HepG2 (cell line): ENCODE data around the gene SERTAD2. TPM values are rescaled to one million over a fixed set of nuclear protein-coding genes. Genes with fewer than 3 reads are reported as not detected.
A peak's percentile ranks its signal among the peaks of the same experiment; 100 is the strongest.

ENCODE experiments used
- HMGA1 ChIP-seq: sonication (generic); formaldehyde crosslinking; conservative IDR thresholded peaks from 2 replicates; pipeline ENCODE4 v1.4.0; 2020; ENCODE audit warnings: missing genetic modification reagents
- HOXA3 ChIP-seq: sonication (generic); formaldehyde crosslinking; IDR thresholded peaks from 2 replicates; pipeline ENCODE4 v1.5.0; 2020; ENCODE audit warnings: missing genetic modification reagents
- NCOA1 ChIP-seq: sonication (generic); formaldehyde crosslinking; IDR thresholded peaks from 2 replicates; pipeline ENCODE4 v1.9.0; 2021; ENCODE audit warnings: missing genetic modification reagents
- ONECUT2 ChIP-seq: sonication (generic); formaldehyde crosslinking; IDR thresholded peaks from 2 replicates; pipeline ENCODE4 v1.4.0; 2020; ENCODE audit warnings: missing genetic modification reagents
- TAF15 ChIP-seq: fragments of 200-400 bp; formaldehyde crosslinking; IDR thresholded peaks from one replicate; pipeline ENCODE4 v1.6.1; 2018; ENCODE audit warnings: mild to moderate bottlenecking, low read depth, low read length; ENCODE audit not compliant: poor library complexity, severe bottlenecking
- U2AF1 ChIP-seq: fragments of 200-400 bp; formaldehyde crosslinking; optimal IDR thresholded peaks from 2 replicates; pipeline ENCODE3; 2017; ENCODE audit warnings: mild to moderate bottlenecking, low read depth, low read length
- ZNF326 ChIP-seq: sonication (generic); formaldehyde crosslinking; IDR thresholded peaks from 2 replicates; pipeline ENCODE4 v1.4.0; 2020; ENCODE audit warnings: missing genetic modification reagents, borderline replicate concordance
- ZNF558 ChIP-seq: sonication (generic); formaldehyde crosslinking; IDR thresholded peaks from 2 replicates; pipeline ENCODE4 v1.9.0; 2022; ENCODE audit warnings: mild to moderate bottlenecking, missing genetic modification reagents, borderline replicate concordance
- ZNF670 ChIP-seq: sonication (generic); formaldehyde crosslinking; IDR thresholded peaks from 2 replicates; pipeline ENCODE4 v1.8.0; 2022; ENCODE audit warnings: mild to moderate bottlenecking, missing genetic modification reagents, borderline replicate concordance
- ZSCAN21 ChIP-seq: sonication (generic); formaldehyde crosslinking; IDR thresholded peaks from 2 replicates; pipeline ENCODE4 v1.8.0; 2022; ENCODE audit warnings: mild to moderate bottlenecking, missing genetic modification reagents, moderate library complexity, borderline replicate concordance
- polyA plus RNA-seq, 8 experiments: library from polyadenylated mRNA; depleted of rRNA in 3 of 8; stranded (reverse) in 7 of 8; unstranded in 1 of 8; fragments of >200 nt; fragmentation: Illumina TruSeq in 4 of 8; extraction: Trizol in 4 of 8; gene quantifications; 2 replicates each; pipeline versions ENCODE4 v1.2.1 to v1.2.3, GENCODE V29; 2011 to 2016; ENCODE audit warnings: low read depth in 4 of 8, missing spikeins in 1 of 8, mixed read lengths in 1 of 8; ENCODE audit not compliant: insufficient read depth in 1 of 8
- total RNA-seq, 5 experiments: library from RNA; depleted of rRNA; stranded (reverse); fragments of >200 nt; fragmentation: Illumina TruSeq; extraction: Trizol; gene quantifications; 2 replicates each; pipeline ENCODE4 v1.2.3, GENCODE V29; 2016; ENCODE audit warnings: low read depth in 1 of 5
- TF ChIP-seq, protein P1 (sequence below): sonication (generic); formaldehyde crosslinking; IDR thresholded peaks from 2 replicates; pipeline ENCODE4 v1.4.0; 2020; ENCODE audit warnings: missing genetic modification reagents, borderline replicate concordance
- TF ChIP-seq, protein P2 (sequence below): sonication (generic); formaldehyde crosslinking; IDR thresholded peaks from 2 replicates; pipeline ENCODE4 v1.5.0; 2020; ENCODE audit warnings: mild to moderate bottlenecking, missing genetic modification reagents, moderate library complexity
- TF ChIP-seq, protein P3 (sequence below): fragments of 450-650 bp; IDR thresholded peaks from 2 replicates; pipeline ENCODE4 v1.6.1; 2017
- TF ChIP-seq, protein P4 (sequence below): sonication (generic); formaldehyde crosslinking; conservative IDR thresholded peaks from 2 replicates; pipeline ENCODE4 v1.8.1; 2023; ENCODE audit warnings: missing genetic modification reagents

SERTAD2 gene
- total and polyA plus RNA-seq, 2 of the 13 experiments (the other 11 are each of a cell fraction or from before 2014, with no cell fraction given), result 6.7 to 22.6 TPM

DNA sequence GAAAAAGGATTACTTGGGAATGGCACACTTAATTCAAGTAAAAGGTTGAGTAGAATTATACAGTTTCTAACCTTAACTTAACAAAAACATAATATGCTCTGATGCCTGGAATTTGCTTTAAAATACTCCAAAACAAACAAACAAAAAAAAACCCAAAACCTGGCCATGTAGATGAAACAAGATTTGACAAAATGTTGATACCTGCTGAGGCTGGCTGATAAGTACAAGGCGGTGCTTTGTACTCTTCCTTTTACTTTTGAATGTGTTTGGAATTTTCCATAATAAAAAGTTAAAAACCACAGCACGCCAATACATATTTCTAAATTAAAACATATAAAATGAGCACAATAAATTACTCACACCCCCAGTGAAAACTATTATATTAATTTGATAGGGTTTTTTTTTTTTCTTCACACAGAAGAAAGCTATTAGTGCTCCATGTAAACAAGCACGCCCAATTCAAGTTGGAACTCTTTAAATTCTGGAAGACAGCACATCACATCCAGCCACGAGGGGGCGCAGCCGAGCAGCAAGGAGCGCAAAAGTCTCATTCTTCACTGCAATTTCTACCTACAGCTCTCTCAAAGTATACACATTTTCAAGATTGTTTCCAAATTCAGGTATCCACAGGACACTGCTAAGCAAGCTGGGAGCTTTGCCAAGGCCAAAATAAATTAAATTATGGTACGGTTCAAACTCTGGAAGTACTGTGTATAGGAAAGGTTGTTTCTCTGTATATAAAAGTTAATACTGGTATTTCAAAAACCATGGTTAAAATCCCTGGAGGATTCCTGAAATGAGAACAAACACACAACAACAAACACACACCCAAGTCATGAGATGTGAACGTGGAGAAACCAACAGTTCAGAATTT lies 7.5 kb downstream of the SERTAD2 start (continued):
- TF ChIP-seq, protein P1, sequence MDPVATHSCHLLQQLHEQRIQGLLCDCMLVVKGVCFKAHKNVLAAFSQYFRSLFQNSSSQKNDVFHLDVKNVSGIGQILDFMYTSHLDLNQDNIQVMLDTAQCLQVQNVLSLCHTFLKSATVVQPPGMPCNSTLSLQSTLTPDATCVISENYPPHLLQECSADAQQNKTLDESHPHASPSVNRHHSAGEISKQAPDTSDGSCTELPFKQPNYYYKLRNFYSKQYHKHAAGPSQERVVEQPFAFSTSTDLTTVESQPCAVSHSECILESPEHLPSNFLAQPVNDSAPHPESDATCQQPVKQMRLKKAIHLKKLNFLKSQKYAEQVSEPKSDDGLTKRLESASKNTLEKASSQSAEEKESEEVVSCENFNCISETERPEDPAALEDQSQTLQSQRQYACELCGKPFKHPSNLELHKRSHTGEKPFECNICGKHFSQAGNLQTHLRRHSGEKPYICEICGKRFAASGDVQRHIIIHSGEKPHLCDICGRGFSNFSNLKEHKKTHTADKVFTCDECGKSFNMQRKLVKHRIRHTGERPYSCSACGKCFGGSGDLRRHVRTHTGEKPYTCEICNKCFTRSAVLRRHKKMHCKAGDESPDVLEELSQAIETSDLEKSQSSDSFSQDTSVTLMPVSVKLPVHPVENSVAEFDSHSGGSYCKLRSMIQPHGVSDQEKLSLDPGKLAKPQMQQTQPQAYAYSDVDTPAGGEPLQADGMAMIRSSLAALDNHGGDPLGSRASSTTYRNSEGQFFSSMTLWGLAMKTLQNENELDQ (CRISPR knock-in tag), result no peak
- TF ChIP-seq ONECUT2 (CRISPR knock-in tag) (no peak), HOXA3 (0 out of 2 replicates have a peak, but pooled peaks have one; percentile 26), ZNF326 (CRISPR knock-in tag) (no peak), TAF15 (no peak), ZNF558 (CRISPR knock-in tag) (no peak), ZNF670 (CRISPR knock-in tag) (no peak), U2AF1 (no peak), NCOA1 (no peak), ZSCAN21 (CRISPR knock-in tag) (no peak), HMGA1 (CRISPR knock-in tag) (no peak)
- TF ChIP-seq, protein P2, sequence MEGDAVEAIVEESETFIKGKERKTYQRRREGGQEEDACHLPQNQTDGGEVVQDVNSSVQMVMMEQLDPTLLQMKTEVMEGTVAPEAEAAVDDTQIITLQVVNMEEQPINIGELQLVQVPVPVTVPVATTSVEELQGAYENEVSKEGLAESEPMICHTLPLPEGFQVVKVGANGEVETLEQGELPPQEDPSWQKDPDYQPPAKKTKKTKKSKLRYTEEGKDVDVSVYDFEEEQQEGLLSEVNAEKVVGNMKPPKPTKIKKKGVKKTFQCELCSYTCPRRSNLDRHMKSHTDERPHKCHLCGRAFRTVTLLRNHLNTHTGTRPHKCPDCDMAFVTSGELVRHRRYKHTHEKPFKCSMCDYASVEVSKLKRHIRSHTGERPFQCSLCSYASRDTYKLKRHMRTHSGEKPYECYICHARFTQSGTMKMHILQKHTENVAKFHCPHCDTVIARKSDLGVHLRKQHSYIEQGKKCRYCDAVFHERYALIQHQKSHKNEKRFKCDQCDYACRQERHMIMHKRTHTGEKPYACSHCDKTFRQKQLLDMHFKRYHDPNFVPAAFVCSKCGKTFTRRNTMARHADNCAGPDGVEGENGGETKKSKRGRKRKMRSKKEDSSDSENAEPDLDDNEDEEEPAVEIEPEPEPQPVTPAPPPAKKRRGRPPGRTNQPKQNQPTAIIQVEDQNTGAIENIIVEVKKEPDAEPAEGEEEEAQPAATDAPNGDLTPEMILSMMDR (CRISPR knock-in tag), result peak; percentile 90
- TF ChIP-seq, protein P3, sequence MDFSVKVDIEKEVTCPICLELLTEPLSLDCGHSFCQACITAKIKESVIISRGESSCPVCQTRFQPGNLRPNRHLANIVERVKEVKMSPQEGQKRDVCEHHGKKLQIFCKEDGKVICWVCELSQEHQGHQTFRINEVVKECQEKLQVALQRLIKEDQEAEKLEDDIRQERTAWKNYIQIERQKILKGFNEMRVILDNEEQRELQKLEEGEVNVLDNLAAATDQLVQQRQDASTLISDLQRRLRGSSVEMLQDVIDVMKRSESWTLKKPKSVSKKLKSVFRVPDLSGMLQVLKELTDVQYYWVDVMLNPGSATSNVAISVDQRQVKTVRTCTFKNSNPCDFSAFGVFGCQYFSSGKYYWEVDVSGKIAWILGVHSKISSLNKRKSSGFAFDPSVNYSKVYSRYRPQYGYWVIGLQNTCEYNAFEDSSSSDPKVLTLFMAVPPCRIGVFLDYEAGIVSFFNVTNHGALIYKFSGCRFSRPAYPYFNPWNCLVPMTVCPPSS, result no peak
- TF ChIP-seq, protein P4, sequence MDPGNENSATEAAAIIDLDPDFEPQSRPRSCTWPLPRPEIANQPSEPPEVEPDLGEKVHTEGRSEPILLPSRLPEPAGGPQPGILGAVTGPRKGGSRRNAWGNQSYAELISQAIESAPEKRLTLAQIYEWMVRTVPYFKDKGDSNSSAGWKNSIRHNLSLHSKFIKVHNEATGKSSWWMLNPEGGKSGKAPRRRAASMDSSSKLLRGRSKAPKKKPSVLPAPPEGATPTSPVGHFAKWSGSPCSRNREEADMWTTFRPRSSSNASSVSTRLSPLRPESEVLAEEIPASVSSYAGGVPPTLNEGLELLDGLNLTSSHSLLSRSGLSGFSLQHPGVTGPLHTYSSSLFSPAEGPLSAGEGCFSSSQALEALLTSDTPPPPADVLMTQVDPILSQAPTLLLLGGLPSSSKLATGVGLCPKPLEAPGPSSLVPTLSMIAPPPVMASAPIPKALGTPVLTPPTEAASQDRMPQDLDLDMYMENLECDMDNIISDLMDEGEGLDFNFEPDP (CRISPR knock-in tag), result no peak
